HG03135 (cell line): ENCODE results near the gene ZNF653.
"Not testable (repeated sequence)": the region's sequence is repeated elsewhere in the genome, so short reads cannot be mapped to it uniquely, and the experiment has no call there.

Source experiments
- ATAC-seq: cut with Tn5 transposase; IDR thresholded peaks from one replicate; pipeline ENCODE4 v1.9.1; 2021; ENCODE audit warnings: mild to moderate bottlenecking, moderate library complexity; ENCODE audit not compliant: unreplicated experiment

ZNF653 gene

DNA sequence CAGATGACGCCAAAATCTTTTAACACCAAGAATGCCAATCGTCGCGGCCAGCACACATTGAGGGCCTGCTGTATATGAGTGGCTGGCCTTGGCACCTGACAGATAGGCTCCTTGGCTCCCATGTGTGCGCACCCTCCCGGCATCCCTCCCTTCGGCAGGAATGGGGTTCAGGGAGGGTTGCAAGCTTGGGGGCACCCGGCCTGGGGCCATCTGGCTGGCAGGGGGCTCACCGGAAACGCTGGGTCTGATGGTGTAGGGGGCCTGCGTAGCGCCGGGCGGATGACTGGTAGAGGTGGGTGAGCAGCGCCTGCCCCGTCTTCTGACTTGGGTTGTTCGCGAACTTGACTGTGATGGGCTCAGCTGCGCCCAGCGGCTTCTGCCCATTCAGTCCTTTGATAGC, 47.8 kb downstream of the ZNF653 start:
- ATAC-seq, result no peak

DNA sequence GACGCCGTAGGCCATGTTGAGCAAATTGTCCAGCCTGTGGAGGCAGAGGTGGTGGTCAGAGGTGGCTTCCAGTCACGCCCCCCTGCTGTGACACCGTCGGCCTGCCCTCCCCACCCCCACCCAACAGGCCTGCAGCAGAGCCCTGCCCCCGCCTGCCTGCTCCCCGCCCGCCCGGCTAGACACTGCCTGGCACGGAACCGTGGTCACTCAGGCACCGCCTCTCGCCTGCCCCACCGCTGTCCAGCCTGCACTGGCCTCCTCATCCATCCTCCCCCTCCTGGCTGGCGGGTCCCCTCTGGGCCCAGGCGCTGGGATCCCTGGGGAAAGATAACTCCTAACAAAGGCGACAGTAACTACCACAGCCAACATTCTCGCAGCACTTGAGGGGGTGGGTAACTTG, 48.5 kb downstream of the ZNF653 start:
- ATAC-seq, result no peak

DNA sequence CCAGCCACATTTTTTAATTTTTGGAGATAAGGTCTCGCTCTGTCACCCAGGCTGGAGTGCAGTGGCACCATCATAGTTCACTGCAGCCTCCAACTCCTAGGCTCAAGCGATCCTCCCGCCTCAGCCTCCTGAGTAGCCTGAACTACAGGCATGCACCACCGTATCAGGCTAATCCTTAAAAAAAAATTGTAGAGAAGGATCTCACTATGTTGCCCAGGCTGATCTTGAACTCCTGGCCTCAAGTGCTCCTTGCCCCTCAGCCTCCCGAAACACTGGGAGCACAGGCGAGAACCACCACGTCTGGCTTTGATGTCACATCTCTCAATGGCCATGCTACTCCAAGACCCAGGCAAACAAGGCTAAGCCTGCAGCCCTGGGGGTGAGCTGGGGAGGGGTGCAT, 49.0 kb downstream of the ZNF653 start:
- no peak for ATAC-seq

DNA sequence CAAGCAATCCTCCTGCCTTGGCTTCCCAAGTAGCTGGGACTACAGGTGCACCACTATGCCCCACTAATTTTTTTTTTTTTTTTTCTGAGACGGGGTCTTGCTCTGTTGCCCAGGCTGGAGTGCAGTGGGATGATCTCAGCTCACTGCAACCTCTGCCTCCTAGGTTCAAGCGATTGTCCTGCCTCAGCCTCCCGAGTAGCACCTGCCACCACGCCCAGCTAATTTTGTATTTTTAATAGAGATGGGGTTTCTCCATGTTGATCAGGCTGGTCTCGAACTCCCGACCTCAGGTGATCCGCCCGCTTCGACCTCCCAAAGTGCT, 50.4 kb downstream of the ZNF653 start:
- ATAC-seq, result not testable (repeated sequence)

DNA sequence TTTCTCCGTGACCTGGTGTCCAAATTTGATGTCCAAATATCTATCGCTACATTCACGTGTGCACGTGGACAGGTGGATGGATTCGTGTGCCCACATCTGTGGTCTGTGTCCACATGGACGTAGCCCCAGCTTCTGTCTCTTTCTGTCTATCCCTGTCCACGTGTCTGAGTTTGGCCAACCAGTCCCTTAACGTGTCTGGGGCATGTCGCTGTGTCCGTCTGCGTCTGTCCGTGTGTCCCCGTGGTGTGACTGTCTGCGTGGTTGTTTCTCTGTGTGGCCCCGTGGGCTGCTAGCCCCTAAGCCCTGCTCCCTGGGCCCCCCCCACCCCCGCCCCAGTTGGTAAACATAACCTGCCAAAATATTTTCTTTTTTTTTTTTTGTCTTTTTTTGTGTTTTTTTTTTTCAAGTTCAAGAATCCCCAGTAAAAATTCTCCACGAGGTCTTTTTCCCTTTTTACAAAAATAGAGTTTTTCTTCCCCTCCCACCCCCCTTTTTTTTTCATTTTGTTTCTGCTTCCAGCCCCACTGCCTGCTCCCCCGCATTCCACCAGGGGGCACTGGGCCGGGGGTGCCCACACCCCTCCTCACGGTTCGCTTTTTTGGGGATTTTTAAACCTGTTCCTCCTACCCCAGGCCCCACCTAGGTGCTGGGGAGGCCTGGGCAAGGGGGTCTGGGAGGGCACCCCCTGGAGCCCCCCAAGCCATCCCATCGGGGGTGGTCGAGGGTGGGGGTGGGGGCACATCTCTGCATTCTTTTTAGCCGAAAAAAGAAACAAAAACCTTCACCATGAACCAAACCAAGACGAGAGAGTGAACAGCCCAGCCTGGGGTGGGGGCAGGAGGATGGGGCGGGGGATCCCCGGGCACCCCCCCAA, 51.9 kb downstream of the ZNF653 start:
- ATAC-seq, result no peak

DNA sequence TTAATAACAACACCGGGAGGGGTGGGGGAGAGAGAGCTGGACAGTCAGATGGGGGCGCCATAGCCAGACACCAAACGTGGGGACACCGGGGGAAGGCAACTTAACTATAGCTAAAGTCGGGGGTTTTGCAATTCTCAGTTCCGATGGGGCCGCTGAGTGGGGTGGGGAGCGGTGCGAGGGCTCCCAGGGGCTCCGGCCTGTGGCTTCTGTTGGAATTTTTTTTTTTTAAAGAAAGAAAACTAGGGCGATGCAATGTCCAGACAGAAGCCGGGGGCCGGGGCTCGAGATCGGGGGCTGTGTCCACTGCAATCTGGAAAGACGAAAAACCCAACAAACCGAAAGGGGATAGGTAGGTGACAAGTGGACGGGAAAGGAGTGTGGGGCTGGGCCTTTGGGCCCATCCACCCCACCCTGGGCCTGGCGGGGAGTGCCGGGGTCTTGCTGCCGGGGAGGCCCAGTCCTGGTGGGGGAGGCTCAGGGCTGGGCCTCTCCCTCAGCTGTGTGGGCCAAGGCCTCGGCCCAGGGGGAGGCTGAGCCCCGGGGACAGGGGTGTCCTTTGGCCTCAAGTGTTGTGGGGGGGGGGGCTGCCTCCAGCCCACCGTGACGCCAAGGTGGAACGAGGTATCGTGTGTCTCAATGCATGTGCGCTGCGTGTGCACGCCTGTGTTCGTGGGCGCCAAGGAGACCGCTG, 52.9 kb downstream of the ZNF653 start:
- no peak for ATAC-seq

DNA sequence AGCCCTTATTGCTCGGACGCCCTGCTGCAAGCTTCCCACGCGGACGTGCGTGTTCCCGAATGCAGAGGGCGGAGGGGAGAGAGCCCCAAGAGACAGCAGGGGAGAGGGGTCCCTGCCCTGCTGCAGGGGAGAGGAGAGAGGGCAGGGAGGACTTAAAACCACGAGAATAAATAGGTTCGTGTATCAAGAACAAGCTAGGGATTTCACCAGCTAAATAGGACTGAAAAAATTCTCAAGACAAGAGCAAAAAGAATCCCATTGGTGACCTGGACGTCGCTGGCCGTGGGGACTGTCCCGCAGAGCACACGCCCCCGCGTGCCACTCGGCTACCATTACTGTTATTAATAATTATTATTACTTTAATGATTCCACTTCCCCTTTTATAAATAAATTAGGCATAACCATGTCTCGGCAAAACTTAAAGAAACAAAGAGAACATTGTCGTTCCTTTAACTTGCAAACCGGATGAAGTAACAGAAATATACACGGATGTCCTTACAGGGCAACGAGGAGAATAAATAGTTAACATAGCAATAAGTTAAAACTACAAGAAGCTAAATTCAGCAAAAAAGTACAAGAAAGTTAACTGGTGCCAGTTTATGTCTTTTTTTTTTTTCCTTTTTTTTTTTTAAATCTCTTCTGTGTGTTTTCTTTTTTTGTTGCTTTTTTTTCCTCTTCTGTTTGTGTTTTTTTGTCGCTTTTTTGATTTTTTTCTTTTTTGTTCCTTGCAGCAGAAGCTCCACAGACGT, 53.6 kb downstream of the ZNF653 start:
- no peak for ATAC-seq

DNA sequence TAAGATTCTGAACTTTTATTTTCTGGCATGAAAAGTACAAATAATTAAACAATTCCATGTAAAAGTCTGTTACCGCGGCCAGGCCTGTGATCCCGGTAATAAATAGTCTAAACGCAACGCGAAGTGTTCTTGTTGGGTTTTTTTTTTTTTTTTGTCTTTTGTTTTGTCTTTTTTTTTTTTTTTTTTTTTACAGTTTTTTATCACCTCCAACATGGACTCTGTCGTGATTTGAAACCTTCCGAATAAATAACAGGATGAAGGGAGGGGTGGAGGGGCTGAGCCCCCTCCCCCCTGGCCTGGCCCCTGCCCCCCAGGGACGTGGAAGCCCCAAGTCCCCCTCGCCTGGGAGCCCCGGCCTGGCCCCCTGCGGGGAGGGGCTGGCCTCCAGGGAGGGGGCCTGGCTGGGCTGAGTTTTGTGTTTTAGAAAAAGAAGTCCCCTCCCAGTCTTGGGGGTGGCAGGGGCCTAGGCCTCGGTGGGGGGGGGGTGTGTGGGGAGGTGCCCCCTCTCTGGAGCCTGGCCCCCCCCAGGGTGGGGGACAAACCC, 54.2 kb downstream of the ZNF653 start:
- ATAC-seq, result no peak

DNA sequence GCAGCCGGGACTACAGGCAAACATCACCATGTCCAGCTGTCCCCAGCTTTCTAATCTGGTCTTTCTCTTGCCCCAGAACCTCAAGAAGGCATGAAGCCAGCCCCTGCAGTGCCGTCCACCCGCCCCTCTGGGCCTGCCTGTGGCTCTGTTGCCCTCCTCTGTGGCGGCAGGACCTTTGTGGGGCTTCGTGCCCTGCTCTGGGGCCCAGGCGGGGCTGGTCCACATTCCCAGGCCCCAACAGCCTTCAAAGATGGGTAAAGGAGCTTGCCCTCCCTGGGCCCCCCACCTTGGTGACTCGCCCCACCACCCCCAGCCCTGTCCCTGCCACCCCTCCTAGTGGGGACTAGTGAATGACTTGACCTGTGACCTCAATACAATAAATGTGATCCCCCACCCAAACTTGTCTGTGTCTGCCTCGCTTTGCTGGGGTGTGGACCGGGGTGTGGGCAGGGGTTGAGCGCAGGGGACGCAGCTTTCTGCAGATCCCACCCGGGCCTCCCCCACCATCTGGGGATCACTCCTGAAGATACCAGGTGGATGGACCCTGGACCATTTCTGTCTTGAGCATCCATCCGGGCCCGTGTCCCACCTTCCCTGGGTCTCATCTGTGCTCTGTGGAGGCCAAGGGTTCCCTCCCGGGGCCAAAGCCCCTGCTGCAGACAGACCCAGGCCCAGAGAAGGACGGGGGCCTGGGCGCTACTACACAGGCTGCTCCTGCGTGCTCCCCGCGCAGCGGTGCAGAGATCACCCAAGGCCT, 54.9 kb downstream of the ZNF653 start:
- no peak for ATAC-seq

DNA sequence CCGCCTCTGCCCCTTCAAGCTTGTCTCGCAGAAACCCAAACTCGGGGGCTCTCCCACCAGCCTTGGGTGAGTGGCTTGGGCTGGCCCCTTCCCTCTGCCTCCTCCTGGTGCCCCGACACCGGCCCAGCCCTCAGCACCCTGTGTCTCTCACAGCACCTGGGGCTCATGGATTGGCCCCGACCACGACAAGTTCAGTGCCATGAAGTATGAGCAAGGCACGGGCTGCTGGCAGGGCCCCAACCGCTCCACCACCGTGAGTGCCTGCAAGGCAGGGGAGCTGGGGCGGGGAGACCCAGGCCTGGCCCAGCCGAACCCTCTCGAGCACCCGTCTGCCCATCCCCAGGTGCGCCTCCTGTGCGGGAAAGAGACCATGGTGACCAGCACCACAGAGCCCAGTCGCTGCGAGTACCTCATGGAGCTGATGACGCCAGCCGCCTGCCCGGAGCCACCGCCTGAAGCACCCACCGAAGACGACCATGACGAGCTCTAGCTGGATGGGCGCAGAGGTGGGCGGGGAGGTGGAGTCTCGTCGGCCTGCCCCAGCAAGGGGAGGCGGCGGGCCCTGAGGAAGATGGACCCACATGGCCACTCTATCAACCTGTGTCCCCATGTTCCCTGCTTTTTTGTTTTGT, 56.6 kb downstream of the ZNF653 start:
- ATAC-seq, result no peak

DNA sequence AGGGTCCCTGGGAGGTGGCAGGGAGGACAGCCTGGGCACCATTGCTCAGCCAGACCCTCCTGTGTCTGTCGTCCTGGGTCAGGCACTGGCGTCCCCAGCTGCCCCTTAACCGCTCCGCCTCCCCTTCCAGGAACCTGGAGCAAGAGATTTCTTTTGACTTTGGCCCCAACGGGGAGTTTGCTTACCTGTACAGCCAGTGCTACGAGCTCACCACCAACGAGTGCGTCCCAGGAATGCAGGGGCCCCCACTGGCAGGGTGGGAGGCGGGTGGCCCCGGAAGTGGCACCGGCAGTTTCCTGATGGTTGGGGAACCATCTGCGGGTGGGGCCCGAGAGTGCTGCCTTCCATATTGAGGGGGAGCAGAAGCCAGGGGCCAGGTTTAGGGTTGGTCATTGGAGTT, 57.2 kb downstream of the ZNF653 start:
- ATAC-seq, result no peak

DNA sequence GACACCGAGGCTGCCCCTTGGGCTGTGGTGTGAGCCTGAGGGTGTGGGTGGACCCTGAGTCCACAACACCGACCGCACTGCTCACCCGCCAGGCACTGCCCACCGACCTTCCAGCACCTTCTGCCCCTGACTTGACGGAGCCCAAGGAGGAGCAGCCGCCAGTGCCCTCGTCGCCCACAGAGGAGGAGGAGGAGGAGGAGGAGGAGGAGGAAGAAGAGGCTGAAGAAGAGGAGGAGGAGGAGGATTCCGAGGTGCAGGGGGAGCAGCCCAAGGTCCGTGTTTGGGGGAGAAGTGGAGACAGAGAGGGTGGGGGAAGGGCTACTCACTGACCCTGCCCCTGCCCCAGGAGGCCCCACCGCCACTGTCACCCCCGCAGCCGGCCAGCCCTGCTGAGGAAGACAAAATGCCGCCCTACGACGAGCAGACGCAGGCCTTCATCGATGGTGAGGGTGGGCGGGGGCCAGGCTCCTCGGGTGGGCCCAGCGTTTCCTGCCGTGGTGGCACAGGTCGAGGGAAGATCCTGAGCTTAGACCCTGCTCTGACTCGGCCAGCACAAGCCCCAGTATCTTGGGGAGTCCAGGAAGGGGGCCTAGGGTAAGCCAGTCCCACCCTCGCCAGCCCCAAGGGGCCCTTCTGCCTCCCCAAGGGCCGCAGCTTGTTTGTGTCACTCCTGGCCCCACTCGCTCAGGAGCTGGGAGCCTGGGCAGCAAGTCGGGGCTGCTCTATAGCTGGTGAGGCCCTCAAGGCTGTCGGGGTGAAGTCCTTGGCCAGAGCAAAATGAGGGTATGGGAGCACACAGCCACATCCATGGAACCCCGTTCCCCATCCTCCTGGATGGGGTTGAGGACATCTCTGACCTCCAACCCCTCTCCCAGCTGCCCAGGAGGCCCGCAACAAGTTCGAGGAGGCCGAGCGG, 58.0 kb downstream of the ZNF653 start:
- no peak for ATAC-seq

DNA sequence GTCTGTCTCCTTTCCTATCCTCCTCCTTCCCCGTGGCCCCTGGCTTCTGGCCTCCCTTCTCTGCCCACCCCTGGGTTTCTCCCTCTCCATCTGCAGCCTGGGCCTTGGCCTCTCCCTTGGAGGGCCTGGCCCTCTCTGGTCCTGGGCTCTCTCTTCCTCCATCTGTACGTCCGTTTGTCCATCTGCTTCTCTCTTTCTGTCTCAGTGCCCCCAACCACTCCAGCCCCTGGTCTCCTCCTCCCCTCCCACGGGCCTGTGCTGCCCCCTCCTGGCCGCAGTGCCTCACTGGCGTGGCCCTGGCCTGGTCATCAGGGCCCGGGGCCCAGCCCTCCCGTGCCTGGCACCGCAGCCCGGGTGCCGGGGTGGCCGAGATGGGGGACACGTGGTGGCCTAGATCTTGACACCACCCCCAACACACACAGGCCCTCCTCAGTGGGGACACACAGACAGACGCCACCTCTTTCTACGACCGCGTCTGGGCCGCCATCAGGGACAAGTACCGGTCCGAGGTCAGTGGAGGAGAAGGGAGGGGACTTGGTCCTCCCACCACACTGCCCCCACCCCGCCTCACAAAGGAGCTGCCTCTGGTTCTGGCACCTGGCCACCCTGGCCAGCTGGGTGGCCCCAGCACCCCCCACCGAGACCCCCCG, 58.9 kb downstream of the ZNF653 start:
- no peak for ATAC-seq

DNA sequence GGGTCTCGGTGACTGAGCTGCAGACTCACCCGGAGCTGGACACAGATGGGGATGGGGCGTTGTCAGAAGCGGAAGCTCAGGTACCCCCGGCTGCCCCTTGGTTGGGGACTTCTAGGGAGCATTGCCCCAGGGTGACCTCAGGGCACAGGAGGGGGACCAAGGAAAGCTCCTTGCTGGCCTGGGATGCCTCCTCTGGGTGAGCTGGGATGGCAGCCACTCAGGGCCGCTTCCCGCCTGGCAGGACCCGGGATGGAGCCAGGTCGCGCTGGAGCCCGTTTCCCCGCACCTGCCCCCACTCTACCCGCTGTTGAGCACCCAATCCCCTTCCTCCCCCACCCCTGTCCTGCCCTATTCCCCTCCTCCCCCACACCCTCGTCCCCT, 59.4 kb downstream of the ZNF653 start:
- ATAC-seq, result no peak

DNA sequence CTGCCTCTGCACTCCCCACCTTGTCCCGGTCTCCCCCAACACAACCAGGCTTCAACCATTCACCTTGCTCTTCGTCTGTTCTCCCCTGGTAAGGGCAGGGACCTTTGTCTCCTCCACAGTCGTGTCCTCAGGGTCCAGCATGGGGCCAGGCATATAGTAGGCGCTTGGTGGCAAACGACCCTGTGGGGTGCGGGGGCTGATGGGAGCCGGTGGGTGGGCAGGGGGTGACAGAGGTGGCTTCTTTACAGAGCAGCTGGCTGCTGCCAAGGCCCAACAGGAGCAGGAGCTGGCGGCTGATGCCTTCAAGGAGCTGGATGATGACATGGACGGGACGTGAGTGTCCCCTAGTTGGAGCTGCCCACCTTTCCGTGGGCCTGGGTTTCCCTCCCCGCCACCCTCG, 60.5 kb downstream of the ZNF653 start:
- ATAC-seq, result no peak

DNA sequence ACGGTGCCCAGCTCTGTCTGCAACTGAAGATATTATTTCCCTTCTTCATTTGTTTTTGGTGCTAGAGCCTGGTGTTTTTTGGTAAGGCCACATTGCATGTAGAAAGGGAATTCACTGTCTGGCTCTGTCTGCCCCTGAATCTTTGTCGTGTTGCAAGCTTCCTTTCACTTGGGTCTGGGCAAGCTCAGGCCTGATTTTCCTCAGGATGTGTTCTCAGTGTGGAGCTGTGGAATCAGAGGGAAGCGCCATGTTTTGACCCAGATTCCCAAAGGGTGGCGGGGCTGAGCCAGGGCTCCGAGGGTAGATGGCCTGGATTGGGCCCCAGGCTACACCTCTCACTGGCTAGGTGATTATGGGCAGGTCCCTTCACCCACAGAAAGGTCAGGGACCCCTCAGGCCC, 61.6 kb downstream of the ZNF653 start:
- no peak for ATAC-seq

DNA sequence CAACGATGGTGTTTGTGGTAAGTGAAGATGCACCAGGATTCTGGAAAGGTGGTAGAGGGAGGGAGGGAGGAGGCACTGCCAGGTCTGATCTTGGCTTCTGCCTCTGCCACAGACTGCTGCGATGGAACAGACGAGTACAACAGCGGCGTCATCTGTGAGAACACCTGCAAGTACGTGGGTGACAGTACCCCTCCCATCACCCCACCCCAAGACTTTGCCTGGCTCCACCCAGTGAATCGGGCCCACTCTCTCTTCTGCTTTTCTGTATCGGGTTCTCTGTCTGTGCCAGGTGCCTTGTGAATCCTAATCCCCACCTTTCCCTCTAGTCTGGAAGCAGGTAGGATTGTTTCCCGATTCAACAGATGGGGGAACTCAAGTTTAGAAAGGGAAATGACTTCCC, 67.7 kb downstream of the ZNF653 start:
- ATAC-seq, result no peak

DNA sequence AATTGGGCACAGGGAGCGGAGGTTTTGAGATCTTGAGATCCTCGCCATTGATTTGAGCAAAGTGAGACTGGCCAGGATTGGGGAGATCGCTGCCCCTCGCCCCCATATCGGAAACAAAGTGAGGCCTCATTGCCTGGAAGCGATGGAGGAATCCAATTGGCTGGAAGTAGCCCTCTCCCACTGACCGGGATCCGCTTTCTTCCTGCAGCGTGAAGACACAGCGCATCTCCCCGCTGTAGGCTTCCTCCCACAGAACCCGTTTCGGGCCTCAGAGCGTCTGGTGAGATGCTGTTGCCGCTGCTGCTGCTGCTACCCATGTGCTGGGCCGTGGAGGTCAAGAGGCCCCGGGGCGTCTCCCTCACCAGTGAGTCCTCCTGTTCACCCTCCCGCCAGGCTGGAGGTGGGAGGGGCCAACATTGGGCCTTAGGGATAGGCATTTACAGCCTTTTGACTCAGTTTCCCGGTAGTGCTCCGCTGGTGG, 69.8 kb downstream of the ZNF653 start:
- ATAC-seq, result no peak
